Sigmoid colon (tissue), 7 donors: Measurements from ENCODE around the gene ITSN2. TPM values are rescaled to one million over a fixed set of nuclear protein-coding genes. Genes with fewer than 3 reads are reported as not detected.

Source experiments
- DNase-seq: peaks from one replicate; pipeline ENCODE4 v3.0.0-alpha.2; 2019
- H3K27ac ChIP-seq, 4 donors: fragments of 200-600 bp; sonication (generic); one replicate each; pipeline ENCODE4 v1.5.1; 2016 to 2019; ENCODE audit warnings: mild to moderate bottlenecking in 1 of 4
- H3K27me3 ChIP-seq, 3 donors: fragments of 200-600 bp; sonication (generic); one replicate each; pipeline ENCODE4 v1.5.1; 2019; ENCODE audit warnings: mild to moderate bottlenecking in 1 of 3
- H3K36me3 ChIP-seq, 4 donors: fragments of 200-600 bp; sonication (generic); one replicate each; pipeline ENCODE4 v1.5.1; 2016 to 2019
- H3K4me1 ChIP-seq, 4 donors: fragments of 200-600 bp; sonication (generic); one replicate each; pipeline ENCODE4 v1.5.1; 2017 to 2019
- H3K4me3 ChIP-seq, 4 donors: fragments of 200-600 bp; sonication (generic); one replicate each; pipeline ENCODE4 v1.5.1; 2017 to 2019; ENCODE audit warnings: mild to moderate bottlenecking in 2 of 4, moderate library complexity in 1 of 4
- H3K9me3 ChIP-seq, 4 donors: fragments of 200-600 bp in 3 of 4; sonication (generic) in 3 of 4; one replicate each; pipeline versions ENCODE4 v1.5.1 to v1.6.1; 2013 to 2019
- CTCF ChIP-seq, 4 experiments: fragments of 450-650 bp in 3 of 4; fragments of 200-600 bp in 1 of 4; IDR thresholded peaks; one replicate each; pipeline ENCODE4 v1.5.1; 2016 to 2019; ENCODE audit warnings: antibody characterized with exemption in 4 of 4, mild to moderate bottlenecking in 3 of 4, moderate library complexity in 2 of 4
- EP300 ChIP-seq, 4 donors: sonication (generic); formaldehyde crosslinking; IDR thresholded peaks; one replicate each; pipeline ENCODE4 v1.6.1; 2017; ENCODE audit warnings: antibody characterized with exemption in 4 of 4
- POLR2A ChIP-seq, 2 donors: fragments of 450-650 bp; IDR thresholded peaks; one replicate each; pipeline ENCODE4 v1.6.1; 2016; ENCODE audit warnings: antibody characterized with exemption in 2 of 2, mild to moderate bottlenecking in 2 of 2, moderate library complexity in 2 of 2
- POLR2AphosphoS5 ChIP-seq, 4 donors: sonication (generic); formaldehyde crosslinking; IDR thresholded peaks; one replicate each; pipeline ENCODE4 v1.6.1; 2017; ENCODE audit warnings: antibody characterized with exemption in 4 of 4
- WGBS, 2 donors: extraction: QIAGEN DNeasy Blood & Tissue Kit; methylation state at CpG; one replicate each; pipeline ENCODE4 v1.1.7; 2013; 5-methylcytosine and 5-hydroxymethylcytosine counted together
- intact Hi-C: fragments of 100-400 bp; cut with DNase I; formaldehyde crosslinking; loops from one replicate; pipeline ENCODE4 v1.15.1; 2023
- polyA plus RNA-seq, 3 donors: library from polyadenylated mRNA; stranded (reverse); fragments of 200-250 nt; gene quantifications; one replicate each; pipeline ENCODE4 v1.2.3, GENCODE V29; 2013
- total RNA-seq, 4 donors: library from RNA; depleted of rRNA; stranded (reverse); fragments of >200 nt; gene quantifications; one replicate each; pipeline ENCODE4 v1.1.0, GENCODE V29; 2016
- donor health status: healthy with polysubstance abuse.
- donor health status: Bipolar disorder and iron deficiency.
- donor health status: healthy.

The ITSN2 gene
- total and polyA plus RNA-seq, 7 donors = 19.2 to 73.6 (median 56.0) TPM

- Histone ChIP-seq H3K36me3 (peaks cover 14 to 87% (median 47%) of the 10 kb centered on the region in 4 donors), H3K4me3 (no peak overlapping the region), H3K27me3 (no peaks in the 10 kb centered on the region), H3K4me1 (no peaks in the 10 kb centered on the region), H3K27ac (no peak overlapping the region), H3K9me3 (no peaks in the 10 kb centered on the region)
- 72 to 85% methylated on average over 7 of the region's 7 CpGs for WGBS, 2 donors
- intact Hi-C loops = no loop called here
- DNase-seq = no peak
- TF ChIP-seq EP300 (IDR thresholded peaks at IDR 0.05) = no peak
- no peak for TF ChIP-seq POLR2A (IDR thresholded peaks at IDR 0.05)
- TF ChIP-seq POLR2AphosphoS5 (IDR thresholded peaks at IDR 0.05) = no peak
- no peak for TF ChIP-seq CTCF (IDR thresholded peaks at IDR 0.05)
Measured at GRCh38 chr2:24211408-24211807, 148.9 kb downstream of the ITSN2 start.

GRCh38 chr2:24210723-24211122, 149.6 kb downstream of the ITSN2 start:
- Histone ChIP-seq H3K27ac (no peak overlapping the region), H3K9me3 (no peaks in the 10 kb centered on the region), H3K27me3 (no peaks in the 10 kb centered on the region), H3K4me1 (no peaks in the 10 kb centered on the region), H3K4me3 (no peak overlapping the region), H3K36me3 (peaks cover 14 to 87% (median 44%) of the 10 kb centered on the region in 4 donors)
- TF ChIP-seq EP300 (IDR thresholded peaks at IDR 0.05) (no peak), POLR2AphosphoS5 (IDR thresholded peaks at IDR 0.05) (no peak), CTCF (IDR thresholded peaks at IDR 0.05) (no peak), POLR2A (IDR thresholded peaks at IDR 0.05) (no peak)
- DNase-seq = no peak
- intact Hi-C loops = no loop called here
- WGBS, 2 donors = 97% methylated on average over 21 of the region's 21 CpGs

- WGBS, 2 donors = 98% methylated on average over 2 of the region's 2 CpGs
- TF ChIP-seq POLR2AphosphoS5 (IDR thresholded peaks at IDR 0.05) (no peak), EP300 (IDR thresholded peaks at IDR 0.05) (no peak), CTCF (IDR thresholded peaks at IDR 0.05) (no peak), POLR2A (IDR thresholded peaks at IDR 0.05) (no peak)
- intact Hi-C loops = no loop called here
- peaks cover 14 to 87% (median 41%) of the 10 kb centered on the region in 4 donors for H3K36me3 ChIP-seq
- no peak overlapping the region for H3K4me3 ChIP-seq
- H3K27me3 ChIP-seq = no peaks in the 10 kb centered on the region
- no peak for DNase-seq
- no peaks in the 10 kb centered on the region for H3K9me3 ChIP-seq
- no peaks in the 10 kb centered on the region for H3K4me1 ChIP-seq
- no peak overlapping the region for H3K27ac ChIP-seq
Measured at GRCh38 chr2:24210106-24210455, 150.3 kb downstream of the ITSN2 start.

- intact Hi-C loops = no loop called here
- no peak for TF ChIP-seq POLR2A (IDR thresholded peaks at IDR 0.05)
- no peak for TF ChIP-seq POLR2AphosphoS5 (IDR thresholded peaks at IDR 0.05)
- TF ChIP-seq CTCF (IDR thresholded peaks at IDR 0.05) = no peak
- TF ChIP-seq EP300 (IDR thresholded peaks at IDR 0.05) = no peak
- WGBS, 2 donors = 91 to 93% methylated on average over 17 of the region's 17 CpGs
- no peaks in the 10 kb centered on the region for H3K9me3 ChIP-seq
- H3K36me3 ChIP-seq = peaks cover 15 to 87% (median 40%) of the 10 kb centered on the region in 4 donors
- H3K27me3 ChIP-seq = no peaks in the 10 kb centered on the region
- H3K4me3 ChIP-seq = no peak overlapping the region
- H3K27ac ChIP-seq = no peak overlapping the region
- no peaks in the 10 kb centered on the region for H3K4me1 ChIP-seq
- no peak for DNase-seq
Measured at GRCh38 chr2:24209389-24210105, 150.8 kb downstream of the ITSN2 start.

- Histone ChIP-seq H3K4me3 (no peak overlapping the region), H3K27ac (no peak overlapping the region), H3K4me1 (no peaks in the 10 kb centered on the region), H3K36me3 (peaks cover 23 to 94% (median 49%) of the 10 kb centered on the region in 4 donors), H3K27me3 (no peaks in the 10 kb centered on the region), H3K9me3 (no peaks in the 10 kb centered on the region)
- no peak for DNase-seq
- WGBS, 2 donors = 97 to 98% methylated on average over 16 of the region's 16 CpGs
- no peak for TF ChIP-seq POLR2AphosphoS5 (IDR thresholded peaks at IDR 0.05)
- no peak for TF ChIP-seq EP300 (IDR thresholded peaks at IDR 0.05)
- TF ChIP-seq POLR2A (IDR thresholded peaks at IDR 0.05) = no peak
- TF ChIP-seq CTCF (IDR thresholded peaks at IDR 0.05) = no peak
- intact Hi-C loops = no loop called here
Measured at GRCh38 chr2:24208490-24208889, 151.8 kb downstream of the ITSN2 start.
